Measurements from ENCODE around the gene PIK3CD.

GRCh38 chr1:9746651-9747050, 95.1 kb downstream of the PIK3CD start:
- TF ChIP-seq, protein P1, sequence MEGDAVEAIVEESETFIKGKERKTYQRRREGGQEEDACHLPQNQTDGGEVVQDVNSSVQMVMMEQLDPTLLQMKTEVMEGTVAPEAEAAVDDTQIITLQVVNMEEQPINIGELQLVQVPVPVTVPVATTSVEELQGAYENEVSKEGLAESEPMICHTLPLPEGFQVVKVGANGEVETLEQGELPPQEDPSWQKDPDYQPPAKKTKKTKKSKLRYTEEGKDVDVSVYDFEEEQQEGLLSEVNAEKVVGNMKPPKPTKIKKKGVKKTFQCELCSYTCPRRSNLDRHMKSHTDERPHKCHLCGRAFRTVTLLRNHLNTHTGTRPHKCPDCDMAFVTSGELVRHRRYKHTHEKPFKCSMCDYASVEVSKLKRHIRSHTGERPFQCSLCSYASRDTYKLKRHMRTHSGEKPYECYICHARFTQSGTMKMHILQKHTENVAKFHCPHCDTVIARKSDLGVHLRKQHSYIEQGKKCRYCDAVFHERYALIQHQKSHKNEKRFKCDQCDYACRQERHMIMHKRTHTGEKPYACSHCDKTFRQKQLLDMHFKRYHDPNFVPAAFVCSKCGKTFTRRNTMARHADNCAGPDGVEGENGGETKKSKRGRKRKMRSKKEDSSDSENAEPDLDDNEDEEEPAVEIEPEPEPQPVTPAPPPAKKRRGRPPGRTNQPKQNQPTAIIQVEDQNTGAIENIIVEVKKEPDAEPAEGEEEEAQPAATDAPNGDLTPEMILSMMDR (IDR thresholded peaks at IDR 0.05 in 8 of 11, conservative IDR thresholded peaks at IDR 0.05 in 3 of 11), result no peak
- TF ChIP-seq POLR2AphosphoS5 (IDR thresholded peaks at IDR 0.05), result no peak
